Measurements from ENCODE around the gene EIF2B1.
A peak's percentile ranks its signal among the peaks of the same experiment; 100 is the strongest.

EIF2B1 gene

GRCh38 chr12:123576611-123577010, 56.9 kb downstream of the EIF2B1 start:
- no peak for DNase-seq (ENCODE audit: low read depth)
- TF ChIP-seq CTCF (IDR thresholded peaks at IDR 0.05; ENCODE audit: control insufficient read depth, insufficient read depth, low read depth, low read length, missing control alignments): no peak
- H3K4me3 ChIP-seq (ENCODE audit: control insufficient read depth, low read depth, low read length): no peak overlapping the region

GRCh38 chr12:123573870-123574269, 59.6 kb downstream of the EIF2B1 start:
- no peak for TF ChIP-seq CTCF (IDR thresholded peaks at IDR 0.05; ENCODE audit: control insufficient read depth, insufficient read depth, low read depth, low read length, missing control alignments)
- no peak for DNase-seq (ENCODE audit: low read depth)
- H3K4me3 ChIP-seq (ENCODE audit: control insufficient read depth, low read depth, low read length): no peak overlapping the region

- TF ChIP-seq CTCF (IDR thresholded peaks at IDR 0.05; ENCODE audit: control insufficient read depth, insufficient read depth, low read depth, low read length, missing control alignments): no peak
- DNase-seq (ENCODE audit: low read depth): no peak
Observed at GRCh38 chr12:123572391-123572790, 61.1 kb downstream of the EIF2B1 start.

GRCh38 chr12:123571343-123571813, 62.1 kb downstream of the EIF2B1 start:
- peak; percentile 68 for DNase-seq (ENCODE audit: low read depth)
- no peak for TF ChIP-seq CTCF (IDR thresholded peaks at IDR 0.05; ENCODE audit: control insufficient read depth, insufficient read depth, low read depth, low read length, missing control alignments)
- no peak overlapping the region for H3K4me3 ChIP-seq (ENCODE audit: control insufficient read depth, low read depth, low read length)

More at GRCh38 chr12:123572391-123572790, 61.1 kb downstream of the EIF2B1 start:
- no peak overlapping the region for H3K4me3 ChIP-seq (ENCODE audit: control insufficient read depth, low read depth, low read length)

All from AG09309 (cell line).